Cardiac fibroblast (primary cell): ENCODE results near the gene SLC12A7.

Source experiments
- DNase-seq, 2 donors: peaks; one replicate each; pipeline versions ENCODE4 v3.0.0 to v3.0.0-alpha.2; 2010; ENCODE audit warnings: low read depth in 2 of 2
- H3K4me3 ChIP-seq, 2 donors: replicated peaks in 1 of 2; 1 replicate in 1 of 2; 2 replicates in 1 of 2; pipeline ENCODE4 v1.5.1; 2011; ENCODE audit warnings: low read depth in 2 of 2, low read length in 2 of 2, mild to moderate bottlenecking in 2 of 2, moderate library complexity in 1 of 2
- CTCF ChIP-seq: IDR thresholded peaks from one replicate; pipeline ENCODE4 v1.5.1; 2011; ENCODE audit warnings: low read depth, mild to moderate bottlenecking, low read length, inconsistent platforms

Gene SLC12A7

GRCh38 chr5:1010181-1010510, 101.7 kb downstream of the SLC12A7 start:
- no peak for TF ChIP-seq CTCF
- DNase-seq: no peak
- H3K4me3 ChIP-seq: peak overlapping the region in 1 of 2 donors; percentile 53

- H3K4me3 ChIP-seq: peak overlapping the region; percentile 10 to 53
- no peak for TF ChIP-seq CTCF
- no peak for DNase-seq
These were observed 102.3 kb downstream of the SLC12A7 start for GRCh38 chr5:1009359-1010180.

GRCh38 chr5:1008451-1009358, 103.2 kb downstream of the SLC12A7 start, which contains the start of gene NKD2:
TSS of gene NKD2 (plus strand) at chr5:1008802. CDS start at chr5:1009058, 256 bp downstream.
- H3K4me3 ChIP-seq: peak within 1 kb of the TSS; percentile 14 to 53
- no peak for TF ChIP-seq CTCF
- no peak for DNase-seq

GRCh38 chr5:1007681-1008450, 104.0 kb downstream of the SLC12A7 start:
- no peak for DNase-seq
- no peak overlapping the region for H3K4me3 ChIP-seq
- no peak for TF ChIP-seq CTCF

- H3K4me3 ChIP-seq: no peak overlapping the region
- no peak for DNase-seq
- no peak for TF ChIP-seq CTCF
These were observed 104.6 kb downstream of the SLC12A7 start for GRCh38 chr5:1007221-1007680.

- TF ChIP-seq CTCF: no peak
- H3K4me3 ChIP-seq: no peak overlapping the region
- no peak for DNase-seq
These were observed 105.2 kb downstream of the SLC12A7 start for GRCh38 chr5:1006656-1007071.
